Nephron progenitor cell (in vitro differentiated cells): Measurements from ENCODE around the gene KAT8.
"Not testable (repeated sequence)": the region's sequence is repeated elsewhere in the genome, so short reads cannot be mapped to it uniquely, and the experiment has no call there.

Source experiments
- DNase-seq: peaks from one replicate; pipeline ENCODE4 v3.0.0; 2021
- H3K27ac Mint-ChIP-seq: 2 replicates; pipeline ENCODE4 v1.8.0; 2021; ENCODE audit warnings: mild to moderate bottlenecking, moderate library complexity, mixed read lengths
- H3K27me3 Mint-ChIP-seq: 2 replicates; pipeline ENCODE4 v1.8.0; 2021; ENCODE audit warnings: mild to moderate bottlenecking, low read depth, mixed read lengths; ENCODE audit not compliant: poor library complexity
- H3K36me3 Mint-ChIP-seq: 2 replicates; pipeline ENCODE4 v1.8.0; 2021; ENCODE audit warnings: low read depth, mixed read lengths
- H3K4me1 Mint-ChIP-seq: 2 replicates; pipeline ENCODE4 v1.8.0; 2021; ENCODE audit warnings: mixed read lengths
- H3K4me3 Mint-ChIP-seq: 2 replicates; pipeline ENCODE4 v1.8.0; 2021; ENCODE audit warnings: mild to moderate bottlenecking, moderate library complexity, mixed read lengths
- H3K9me3 Mint-ChIP-seq: 2 replicates; pipeline ENCODE4 v1.8.0; 2021; ENCODE audit warnings: mild to moderate bottlenecking, moderate library complexity, mixed read lengths
- TF ChIP-seq, protein P1 (sequence below): fragments of 200-600 bp; sonication (generic); IDR thresholded peaks from 2 replicates; pipeline ENCODE4 v1.5.0; 2021; ENCODE audit warnings: antibody characterized with exemption

KAT8 gene

DNA sequence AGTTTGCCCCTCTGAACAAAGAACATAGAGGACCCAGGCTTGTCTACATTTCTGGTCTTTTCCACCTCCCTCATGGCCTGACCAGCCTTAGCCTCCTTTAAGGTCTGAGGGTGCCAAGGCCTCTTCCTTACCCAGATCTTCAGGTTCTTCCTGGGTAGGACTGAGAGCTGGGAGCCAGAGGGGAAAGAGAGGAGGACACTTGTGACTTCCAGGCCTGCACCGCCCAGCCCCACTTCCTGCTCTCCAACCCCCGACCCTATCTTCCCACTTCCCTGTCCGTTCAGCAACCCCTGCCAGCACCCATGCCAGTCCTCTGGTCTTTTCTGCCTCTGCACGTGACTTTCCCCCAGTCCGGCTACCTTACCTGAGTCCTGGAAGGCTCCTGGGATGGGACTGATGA is 31.9 kb downstream of the KAT8 start:
- H3K4me3 Mint-ChIP-seq: no peak overlapping the region
- peaks cover 61% of the 10 kb centered on the region for H3K27me3 Mint-ChIP-seq
- no peaks in the 10 kb centered on the region for H3K36me3 Mint-ChIP-seq
- no peaks in the 10 kb centered on the region for H3K9me3 Mint-ChIP-seq
- TF ChIP-seq, protein P1, sequence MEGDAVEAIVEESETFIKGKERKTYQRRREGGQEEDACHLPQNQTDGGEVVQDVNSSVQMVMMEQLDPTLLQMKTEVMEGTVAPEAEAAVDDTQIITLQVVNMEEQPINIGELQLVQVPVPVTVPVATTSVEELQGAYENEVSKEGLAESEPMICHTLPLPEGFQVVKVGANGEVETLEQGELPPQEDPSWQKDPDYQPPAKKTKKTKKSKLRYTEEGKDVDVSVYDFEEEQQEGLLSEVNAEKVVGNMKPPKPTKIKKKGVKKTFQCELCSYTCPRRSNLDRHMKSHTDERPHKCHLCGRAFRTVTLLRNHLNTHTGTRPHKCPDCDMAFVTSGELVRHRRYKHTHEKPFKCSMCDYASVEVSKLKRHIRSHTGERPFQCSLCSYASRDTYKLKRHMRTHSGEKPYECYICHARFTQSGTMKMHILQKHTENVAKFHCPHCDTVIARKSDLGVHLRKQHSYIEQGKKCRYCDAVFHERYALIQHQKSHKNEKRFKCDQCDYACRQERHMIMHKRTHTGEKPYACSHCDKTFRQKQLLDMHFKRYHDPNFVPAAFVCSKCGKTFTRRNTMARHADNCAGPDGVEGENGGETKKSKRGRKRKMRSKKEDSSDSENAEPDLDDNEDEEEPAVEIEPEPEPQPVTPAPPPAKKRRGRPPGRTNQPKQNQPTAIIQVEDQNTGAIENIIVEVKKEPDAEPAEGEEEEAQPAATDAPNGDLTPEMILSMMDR: no peak
- DNase-seq: no peak
- no peaks in the 10 kb centered on the region for H3K4me1 Mint-ChIP-seq
- H3K27ac Mint-ChIP-seq: no peak overlapping the region

DNA sequence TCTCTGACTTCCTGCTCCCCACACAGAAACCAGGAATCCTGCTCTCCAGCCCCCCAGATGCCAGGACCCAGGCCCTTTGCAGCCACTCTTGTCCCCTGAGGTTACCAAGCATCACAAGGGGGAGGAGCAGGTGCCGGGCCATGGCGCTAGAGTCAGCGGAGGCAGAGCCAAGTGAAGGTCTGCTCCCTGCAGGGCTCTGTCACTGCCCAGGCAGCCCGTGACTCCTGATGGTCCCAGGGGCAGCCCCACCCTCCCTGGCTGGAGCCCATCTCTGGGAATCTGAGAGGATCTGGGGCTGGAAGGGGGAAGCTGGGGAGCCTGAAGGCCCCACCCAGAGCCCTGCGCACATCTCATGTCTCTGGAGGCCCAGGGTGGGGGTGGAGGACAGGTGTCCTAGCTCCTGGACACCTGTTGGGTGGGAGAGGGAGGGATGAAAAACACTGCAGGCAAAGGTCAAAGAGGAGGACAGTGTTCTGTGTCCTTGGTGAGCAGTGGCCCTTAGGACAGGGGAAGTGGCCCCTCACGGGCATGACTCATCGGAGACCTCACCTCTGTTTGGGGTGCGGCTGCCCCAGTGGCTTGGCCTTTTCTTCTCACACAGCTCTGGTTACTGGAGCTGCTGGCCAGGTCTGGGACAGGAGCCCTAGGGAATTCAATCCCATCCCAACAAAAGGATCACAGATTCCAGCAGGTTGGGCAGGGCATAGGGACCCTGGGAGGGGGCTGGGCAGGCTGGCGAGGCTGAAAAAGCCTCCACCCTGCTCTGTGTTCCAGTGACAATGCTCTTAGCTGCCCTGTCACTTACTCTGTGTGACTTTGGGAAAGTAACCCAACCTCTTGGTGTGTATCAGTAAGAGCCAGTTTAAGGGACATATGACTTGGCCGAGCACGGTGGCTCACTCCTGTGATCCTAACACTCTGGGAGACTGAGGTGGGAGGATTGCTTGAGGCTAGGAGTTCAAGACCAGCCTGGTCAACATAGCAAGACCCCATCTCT is 32.7 kb downstream of the KAT8 start, which contains the start of gene PRSS36:
TSS of gene PRSS36 (minus strand) at position 173 of the 997 bp plus-strand sequence. CDS start at position 142, 31 bp downstream.
- H3K9me3 Mint-ChIP-seq: no peaks in the 10 kb centered on the region
- TF ChIP-seq, protein P1: no peak
- H3K4me3 Mint-ChIP-seq: no peak within 1 kb of the TSS
- H3K4me1 Mint-ChIP-seq: no peaks in the 10 kb centered on the region
- DNase-seq: no peak
- peaks cover 54% of the 10 kb centered on the region for H3K27me3 Mint-ChIP-seq
- no peak within 1 kb of the TSS for H3K27ac Mint-ChIP-seq
- no peaks in the 10 kb centered on the region for H3K36me3 Mint-ChIP-seq

GRCh38 chr16:31150976-31151375 is 33.5 kb downstream of the KAT8 start:
- H3K27me3 Mint-ChIP-seq: peaks cover 47% of the 10 kb centered on the region
- not testable (repeated sequence) for H3K4me3 Mint-ChIP-seq, H3K27ac Mint-ChIP-seq, H3K36me3 Mint-ChIP-seq, H3K4me1 Mint-ChIP-seq, H3K9me3 Mint-ChIP-seq, DNase-seq

DNA sequence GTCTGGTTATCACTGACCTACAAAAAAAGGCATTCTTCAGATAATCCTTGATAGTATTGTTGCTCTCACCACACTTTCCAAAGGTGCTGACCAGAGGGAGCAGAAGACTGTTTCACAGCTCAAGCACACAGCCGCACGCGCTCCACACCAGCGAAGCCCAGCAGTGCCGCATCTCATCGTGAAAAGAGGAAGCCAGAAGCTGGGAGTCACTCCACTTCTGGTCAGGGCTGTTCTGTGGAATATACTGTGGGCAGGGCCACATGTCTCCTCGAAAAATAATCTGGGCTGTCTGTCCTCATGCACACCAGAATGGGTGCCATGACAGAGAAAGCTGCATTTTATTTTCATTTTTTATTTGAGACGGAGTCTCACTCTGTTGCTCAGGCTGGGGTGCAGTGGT is 39.7 kb downstream of the KAT8 start:
- Mint-ChIP-seq H3K27me3 (peaks cover 13% of the 10 kb centered on the region), H3K27ac (no peak overlapping the region), H3K36me3 (no peaks in the 10 kb centered on the region), H3K9me3 (no peaks in the 10 kb centered on the region), H3K4me1 (peaks cover 4% of the 10 kb centered on the region), H3K4me3 (no peak overlapping the region)
- TF ChIP-seq, protein P1: no peak
- DNase-seq: no peak

- H3K9me3 Mint-ChIP-seq: no peaks in the 10 kb centered on the region
- no peak overlapping the region for H3K4me3 Mint-ChIP-seq
- no peak overlapping the region for H3K27ac Mint-ChIP-seq
- no peaks in the 10 kb centered on the region for H3K36me3 Mint-ChIP-seq
- H3K4me1 Mint-ChIP-seq: peaks cover 19% of the 10 kb centered on the region
- no peak for DNase-seq
- TF ChIP-seq, protein P1: no peak
- H3K27me3 Mint-ChIP-seq: peaks cover 4% of the 10 kb centered on the region
Measured at GRCh38 chr16:31167315-31167714, 49.9 kb downstream of the KAT8 start.

DNA sequence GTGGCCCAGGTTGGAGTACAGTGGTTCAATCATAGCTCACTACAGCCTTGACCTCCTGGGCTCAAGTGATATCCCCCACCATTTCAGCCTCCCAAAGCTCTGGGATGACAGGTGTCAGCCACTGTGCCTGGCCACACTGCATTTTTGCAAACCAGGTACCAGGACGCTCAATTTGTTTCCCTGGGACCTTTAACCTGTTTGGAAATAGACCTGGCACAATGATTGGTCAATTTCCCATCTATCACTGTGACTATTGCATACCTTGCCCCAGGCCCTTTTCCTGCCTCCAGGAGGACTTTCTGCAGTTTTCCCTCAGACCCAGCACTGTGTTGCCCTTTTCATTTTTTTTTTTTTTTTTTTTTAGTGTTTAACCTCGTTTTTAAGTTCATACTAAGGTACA is 51.4 kb downstream of the KAT8 start:
- H3K4me3 Mint-ChIP-seq: no peak overlapping the region
- H3K27ac Mint-ChIP-seq: peak overlapping the region; percentile 77
- H3K27me3 Mint-ChIP-seq: no peaks in the 10 kb centered on the region
- no peak for DNase-seq
- TF ChIP-seq, protein P1: no peak
- H3K4me1 Mint-ChIP-seq: peaks cover 24% of the 10 kb centered on the region
- no peaks in the 10 kb centered on the region for H3K9me3 Mint-ChIP-seq
- no peaks in the 10 kb centered on the region for H3K36me3 Mint-ChIP-seq

DNA sequence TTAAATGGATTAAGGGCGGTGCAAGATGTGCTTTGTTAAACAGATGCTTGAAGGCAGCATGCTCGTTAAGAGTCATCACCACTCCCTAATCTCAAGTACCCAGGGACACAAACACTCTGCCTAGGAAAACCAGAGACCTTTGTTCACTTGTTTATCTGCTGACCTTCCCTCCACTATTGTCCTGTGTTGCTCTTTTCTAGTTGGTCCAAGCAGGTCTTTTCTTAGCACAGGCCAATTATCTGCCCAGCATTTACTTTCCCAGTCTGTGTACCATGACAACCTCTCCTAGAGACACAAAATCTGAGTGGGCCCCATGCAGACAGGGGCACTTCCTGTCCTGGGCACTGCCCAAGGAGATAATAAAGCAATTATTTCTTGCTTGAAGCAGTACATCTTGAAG is 52.6 kb downstream of the KAT8 start:
- not testable (repeated sequence) for DNase-seq, H3K36me3 Mint-ChIP-seq, H3K4me3 Mint-ChIP-seq, H3K9me3 Mint-ChIP-seq, H3K27ac Mint-ChIP-seq, H3K27me3 Mint-ChIP-seq
- peaks cover 30% of the 10 kb centered on the region for H3K4me1 Mint-ChIP-seq
